GM19351 (cell line): ENCODE data around the gene MIOX.
"Not testable (repeated sequence)": the region's sequence is repeated elsewhere in the genome, so short reads cannot be mapped to it uniquely, and the experiment has no call there.

Experiments
- ATAC-seq: cut with Tn5 transposase; IDR thresholded peaks from one replicate; pipeline ENCODE4 v1.9.1; 2021; ENCODE audit warnings: mild to moderate bottlenecking, moderate library complexity; ENCODE audit not compliant: unreplicated experiment

The MIOX gene

DNA sequence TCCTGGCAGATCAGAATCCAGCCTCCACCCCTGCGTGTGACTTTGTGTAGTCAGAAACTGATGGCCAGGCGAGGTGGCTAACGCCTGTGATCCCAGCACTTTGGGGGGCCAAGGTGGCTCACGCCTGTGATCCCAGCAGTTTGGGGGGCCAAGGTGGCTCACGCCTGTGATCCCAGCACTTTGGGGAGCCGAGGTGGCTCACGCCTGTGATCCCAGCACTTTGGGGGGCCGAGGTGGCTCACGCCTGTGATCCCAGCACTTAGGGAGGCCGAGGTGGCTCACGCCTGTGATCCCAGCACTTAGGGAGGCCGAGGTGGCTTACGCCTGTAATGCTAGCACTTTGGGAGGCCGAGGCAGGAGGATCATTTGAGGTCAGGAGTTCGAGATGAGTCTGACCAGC lies 26.5 kb downstream of the MIOX start:
- no peak for ATAC-seq

DNA sequence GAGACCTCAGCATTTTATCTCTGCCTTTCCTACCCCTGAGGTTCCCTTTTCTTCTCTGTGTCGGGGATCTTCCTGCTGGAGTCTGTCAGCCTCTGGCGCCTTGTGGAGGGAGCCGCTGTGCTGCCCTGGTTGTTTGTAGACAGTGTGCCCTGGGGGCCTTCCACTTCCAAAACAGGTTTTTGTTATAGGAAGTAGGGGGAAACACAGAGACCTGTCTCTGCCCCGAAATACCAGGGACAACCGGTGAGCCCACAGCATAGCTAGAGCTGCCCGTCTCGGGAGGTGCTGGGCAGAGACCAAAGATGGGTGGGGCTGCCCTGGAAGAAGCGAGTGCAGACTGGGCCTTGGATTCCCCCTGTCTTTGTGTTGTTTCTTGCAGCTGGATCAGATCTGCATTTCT lies 29.4 kb downstream of the MIOX start:
- ATAC-seq = no peak

- ATAC-seq = no peak
These were observed 30.2 kb downstream of the MIOX start for GRCh38 chr22:50516891-50517290.

- ATAC-seq = no peak
These were observed 31.0 kb downstream of the MIOX start for GRCh38 chr22:50517495-50518260.

DNA sequence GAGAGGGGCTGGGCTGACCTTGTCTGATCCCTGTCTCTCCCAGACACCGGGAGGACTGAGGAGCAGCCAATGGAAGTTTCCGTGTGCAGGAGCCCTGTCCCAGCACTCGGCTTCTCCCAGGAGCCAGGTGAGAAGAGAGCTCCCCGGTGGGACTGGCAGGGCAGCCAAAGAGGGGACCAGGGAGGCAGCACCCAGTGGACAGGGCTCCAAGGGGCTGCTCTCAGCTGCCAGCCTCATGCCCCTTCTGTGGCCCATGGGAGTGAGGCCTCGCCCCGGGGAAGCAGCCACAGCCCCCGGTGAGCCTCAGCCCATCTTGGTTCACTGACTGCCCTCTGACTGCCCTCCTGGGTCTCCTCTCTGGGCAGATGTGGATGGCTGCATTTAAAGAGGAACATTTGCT lies 31.9 kb downstream of the MIOX start:
- no peak for ATAC-seq

DNA sequence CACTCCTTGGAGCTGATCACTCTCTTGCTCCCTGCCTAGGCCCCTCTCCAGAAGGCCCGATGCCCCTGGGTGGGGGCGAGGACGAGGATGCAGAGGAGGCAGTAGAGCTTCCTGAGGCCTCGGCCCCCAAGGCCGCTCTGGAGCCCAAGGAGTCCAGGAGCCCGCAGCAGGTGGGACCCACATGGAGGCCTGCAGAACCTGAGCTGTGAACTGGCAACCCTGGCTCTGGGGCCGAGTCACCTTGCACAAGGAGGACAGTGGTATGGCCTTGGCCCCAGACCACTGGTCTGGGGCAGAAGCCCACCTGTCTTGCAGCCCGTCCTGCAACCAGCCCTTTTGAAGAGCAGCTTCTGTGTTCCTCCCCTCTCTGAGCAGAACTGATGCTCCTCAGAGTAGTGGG lies 32.5 kb downstream of the MIOX start:
- no peak for ATAC-seq

DNA sequence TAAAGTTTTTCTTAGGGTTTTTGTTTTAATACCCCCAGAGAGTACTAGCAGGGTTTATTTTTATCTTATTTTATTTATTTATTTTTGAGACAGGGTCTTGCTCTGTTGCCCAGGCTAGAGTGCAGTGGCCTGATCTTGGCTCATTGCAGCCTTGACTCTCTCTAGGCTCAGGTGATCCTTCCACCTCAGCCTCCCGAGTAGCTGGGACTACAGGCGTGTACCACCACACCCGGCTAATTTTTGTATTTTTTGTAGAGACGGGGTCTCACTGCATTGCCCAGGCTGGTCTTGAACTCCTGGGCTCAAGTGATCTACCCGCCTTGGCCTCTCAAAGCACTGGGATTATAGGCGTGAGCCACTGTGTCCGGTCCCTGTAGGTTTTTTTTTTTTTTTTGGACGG lies 33.5 kb downstream of the MIOX start:
- not testable (repeated sequence) for ATAC-seq

GRCh38 chr22:50520826-50521453 lies 34.3 kb downstream of the MIOX start:
- no peak for ATAC-seq

DNA sequence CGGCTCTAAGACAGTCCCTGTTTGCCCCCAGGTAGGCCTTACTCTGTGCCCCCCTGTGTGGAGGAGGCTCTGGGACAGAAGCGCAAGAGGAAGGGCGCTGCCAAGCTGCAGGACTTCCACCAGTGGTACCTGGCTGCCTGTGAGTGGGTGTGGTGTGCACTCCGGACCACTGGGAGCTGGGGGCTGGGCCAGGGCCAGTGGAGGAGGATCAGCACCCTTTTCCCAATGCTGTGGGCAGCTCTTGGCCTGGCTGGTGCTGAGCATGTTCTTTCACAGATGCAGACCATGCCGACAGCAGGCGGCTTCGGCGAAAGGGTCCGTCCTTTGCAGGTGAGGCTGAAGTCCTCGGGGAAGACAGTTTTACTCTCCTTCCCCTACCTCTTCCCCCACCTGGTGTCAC lies 35.1 kb downstream of the MIOX start:
- no peak for ATAC-seq

DNA sequence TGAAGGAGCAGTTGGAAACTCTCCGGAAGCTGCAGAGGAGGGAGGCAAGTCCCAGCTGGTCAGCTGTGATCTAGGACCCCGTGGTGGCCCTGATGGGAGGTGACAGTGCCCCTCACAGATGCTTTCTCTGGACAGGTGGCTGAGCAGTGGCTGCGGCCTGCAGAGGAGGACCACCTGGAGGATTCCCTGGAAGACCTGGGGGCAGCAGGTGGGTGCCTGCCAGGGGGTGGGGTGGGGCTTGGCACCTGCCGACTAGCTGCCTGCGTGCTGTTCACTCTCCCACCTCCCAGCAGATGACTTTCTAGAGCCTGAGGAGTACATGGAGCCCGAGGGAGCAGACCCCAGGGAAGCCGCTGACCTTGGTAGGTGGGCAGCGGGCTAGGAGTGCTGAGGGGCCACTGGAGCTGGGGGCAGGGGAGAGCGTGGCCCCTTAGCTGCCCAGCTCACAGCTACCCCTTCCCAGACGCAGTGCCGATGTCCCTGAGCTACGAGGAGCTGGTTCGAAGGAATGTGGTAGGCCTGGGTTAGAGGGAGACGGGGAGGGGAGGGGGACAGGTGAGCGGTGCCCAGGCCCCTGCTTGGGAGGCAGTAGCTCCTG lies 35.6 kb downstream of the MIOX start:
- no peak for ATAC-seq

DNA sequence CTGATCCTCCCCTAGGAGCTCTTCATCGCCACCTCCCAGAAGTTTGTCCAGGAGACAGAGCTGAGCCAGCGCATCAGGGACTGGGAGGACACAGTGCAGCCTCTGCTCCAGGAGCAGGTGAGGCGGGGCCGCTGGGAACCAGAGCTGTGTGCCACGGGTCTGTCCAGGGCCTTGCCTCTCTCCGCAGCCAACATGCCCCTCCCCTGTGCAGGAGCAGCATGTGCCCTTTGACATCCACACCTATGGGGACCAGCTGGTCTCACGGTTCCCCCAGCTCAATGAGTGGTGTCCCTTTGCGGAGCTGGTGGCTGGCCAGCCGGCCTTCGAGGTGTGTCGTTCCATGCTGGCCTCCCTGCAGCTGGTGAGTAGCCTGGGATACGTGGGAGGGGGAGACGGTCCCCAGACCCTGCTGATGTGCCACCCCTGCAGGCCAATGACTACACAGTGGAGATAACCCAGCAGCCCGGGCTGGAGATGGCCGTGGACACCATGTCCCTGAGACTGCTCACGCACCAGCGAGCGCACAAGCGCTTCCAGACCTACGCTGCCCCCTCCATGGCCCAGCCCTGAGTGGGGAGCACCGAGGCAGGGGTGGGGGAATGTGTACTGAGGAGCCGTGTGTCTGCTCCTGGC lies 36.3 kb downstream of the MIOX start:
- no peak for ATAC-seq

- no peak for ATAC-seq
These were observed 36.8 kb downstream of the MIOX start for GRCh38 chr22:50523458-50523805.

DNA sequence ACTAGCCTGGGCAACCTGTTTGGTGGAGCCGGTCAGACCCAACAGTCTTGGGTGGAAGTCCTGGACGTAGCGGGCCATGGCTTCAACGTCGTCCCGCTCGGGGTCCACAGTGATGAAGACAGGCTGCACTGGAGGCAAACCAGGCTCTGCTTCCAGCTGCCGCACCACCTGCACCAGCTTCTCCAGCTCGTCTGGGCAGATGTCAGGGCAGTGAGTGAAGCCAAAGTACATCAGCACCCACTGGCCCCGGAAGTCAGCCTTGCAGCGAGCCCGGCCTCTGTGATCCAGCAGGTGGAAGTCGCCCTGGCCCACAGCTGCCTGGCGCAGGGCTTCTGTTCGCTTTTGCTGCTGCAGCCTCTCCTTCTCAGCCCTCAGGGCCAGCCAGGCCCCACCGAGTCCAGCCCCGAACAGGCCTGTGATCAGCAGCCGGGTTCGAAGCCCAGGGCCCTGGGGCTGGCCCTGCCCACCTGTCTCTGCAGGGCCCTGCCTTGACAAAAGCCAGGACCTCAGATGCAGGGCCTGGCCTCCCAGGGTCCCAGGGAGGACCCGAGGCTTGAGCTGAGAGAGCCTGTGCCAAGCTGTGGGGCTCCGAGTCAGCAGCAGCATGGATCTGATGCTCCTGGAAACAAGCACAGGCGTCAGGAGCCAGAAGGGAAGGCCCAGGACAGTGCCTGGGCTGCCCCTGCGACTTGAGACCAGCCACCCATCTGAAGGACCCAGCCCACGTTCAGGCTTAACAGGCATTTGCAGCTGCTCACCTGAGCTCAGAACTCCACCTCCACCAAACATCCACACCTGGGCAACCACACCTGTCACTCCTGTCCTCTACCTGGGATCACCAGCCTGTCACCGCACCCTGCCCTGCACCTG lies 37.4 kb downstream of the MIOX start:
- no peak for ATAC-seq

DNA sequence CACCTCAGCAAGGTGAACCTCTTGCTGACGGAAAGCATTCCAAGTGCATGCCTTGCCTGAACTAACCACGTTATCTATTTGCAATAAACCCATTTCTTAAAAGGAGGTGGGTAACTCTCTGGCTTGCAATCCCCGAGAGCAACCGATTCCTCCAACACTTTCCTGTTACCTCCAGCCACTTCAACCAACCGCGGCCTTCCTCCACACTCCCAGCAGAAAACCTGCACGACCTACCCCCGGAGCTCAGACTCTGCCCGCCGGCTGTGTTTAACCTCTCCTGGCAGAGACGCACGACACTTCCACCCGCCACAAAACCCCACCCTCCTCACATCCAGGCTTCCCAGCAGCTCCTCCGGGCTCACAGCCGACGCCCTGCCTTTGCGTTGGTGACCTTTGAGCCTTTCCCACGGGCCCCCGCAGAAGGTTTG lies 38.0 kb downstream of the MIOX start:
- no peak for ATAC-seq

DNA sequence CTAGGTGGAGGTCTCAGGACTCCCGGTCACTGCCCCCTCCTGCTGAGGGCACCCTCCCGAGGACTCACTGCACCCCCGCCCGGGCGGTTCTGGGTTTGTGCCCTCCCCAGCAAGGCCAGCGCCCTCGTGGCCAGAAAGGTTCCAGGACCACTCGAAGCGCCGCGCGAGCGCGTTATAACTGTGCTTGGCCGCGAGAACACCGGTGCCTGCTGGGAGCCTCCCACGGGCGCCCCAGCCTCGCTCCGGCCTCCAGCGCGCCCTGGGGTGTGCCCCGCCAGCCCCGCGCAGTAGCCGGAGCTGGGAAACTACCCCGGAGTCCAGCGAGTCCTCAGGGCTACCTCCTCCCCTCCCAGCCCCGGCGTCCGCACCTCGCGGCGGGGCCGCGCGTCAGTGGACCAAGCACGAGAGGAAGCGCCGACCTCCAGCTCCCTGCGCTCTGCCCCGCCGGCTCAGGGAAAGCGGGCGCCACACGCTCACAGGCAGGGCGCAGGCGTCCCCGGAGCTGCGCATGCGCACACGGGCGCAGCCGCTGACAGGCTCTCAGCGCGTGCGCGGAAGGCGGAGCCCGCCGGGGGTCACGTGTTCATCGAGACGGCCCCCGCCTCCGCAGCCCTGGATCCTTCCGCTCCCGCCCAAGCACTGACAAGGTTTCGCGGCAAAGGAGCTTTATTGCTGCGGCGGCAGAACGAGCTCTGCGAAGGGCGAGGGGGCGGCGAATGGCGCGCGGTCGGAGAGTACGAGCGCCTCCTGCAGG lies 38.6 kb downstream of the MIOX start, which contains the start of gene SCO2:
Gene SCO2 (minus strand): TSS at position 495 of the 754 bp plus-strand sequence. CDS start 1,187 bp downstream, outside the sequence.
- peak; percentile 34 for ATAC-seq

- ATAC-seq = no peak
These were observed 39.1 kb downstream of the MIOX start for GRCh38 chr22:50525858-50526107.

GRCh38 chr22:50526108-50526833 lies 39.6 kb downstream of the MIOX start:
- ATAC-seq = peak; percentile 26

GRCh38 chr22:50526834-50527801 lies 40.5 kb downstream of the MIOX start:
- ATAC-seq = no peak
